Ishikawa (cell line): ENCODE measurements around the gene ZNF485.

Source experiments
- CEBPB ChIP-seq: IDR thresholded peaks from 2 replicates; pipeline ENCODE4 v1.6.1; 2012
- CREB1 ChIP-seq: IDR thresholded peaks from 2 replicates; pipeline ENCODE4 v1.6.1; 2012; ENCODE audit warnings: low read depth
- EGR1 ChIP-seq: IDR thresholded peaks from 2 replicates; pipeline ENCODE4 v1.6.1; 2012
- FOXM1 ChIP-seq: IDR thresholded peaks from 2 replicates; pipeline ENCODE4 v1.6.1; 2012; ENCODE audit warnings: low read depth, borderline replicate concordance
- RAD21 ChIP-seq: IDR thresholded peaks from 2 replicates; pipeline ENCODE4 v1.6.1; 2012; ENCODE audit warnings: low read depth
- TAF1 ChIP-seq: IDR thresholded peaks from 2 replicates; pipeline ENCODE4 v1.6.1; 2012; ENCODE audit warnings: low read depth, mild to moderate bottlenecking
- TCF12 ChIP-seq: IDR thresholded peaks from 2 replicates; pipeline ENCODE4 v1.6.1; 2012; ENCODE audit warnings: low read depth
- TEAD4 ChIP-seq: IDR thresholded peaks from 2 replicates; pipeline ENCODE4 v1.6.1; 2012
- YY1 ChIP-seq: IDR thresholded peaks from 2 replicates; pipeline ENCODE4 v1.6.1; 2012; ENCODE audit warnings: low read depth
- ZBTB7A ChIP-seq: IDR thresholded peaks from 2 replicates; pipeline ENCODE4 v1.6.1; 2012; ENCODE audit warnings: low read depth
- TF ChIP-seq, protein P1 (sequence below): IDR thresholded peaks from 2 replicates; pipeline ENCODE4 v1.6.1; 2012; ENCODE audit warnings: low read depth, mild to moderate bottlenecking
- TF ChIP-seq, protein P2 (sequence below): IDR thresholded peaks from 2 replicates; pipeline ENCODE4 v1.6.1; 2012
- TF ChIP-seq, protein P3 (sequence below): IDR thresholded peaks from 2 replicates; pipeline ENCODE4 v1.6.1; 2012

DNA sequence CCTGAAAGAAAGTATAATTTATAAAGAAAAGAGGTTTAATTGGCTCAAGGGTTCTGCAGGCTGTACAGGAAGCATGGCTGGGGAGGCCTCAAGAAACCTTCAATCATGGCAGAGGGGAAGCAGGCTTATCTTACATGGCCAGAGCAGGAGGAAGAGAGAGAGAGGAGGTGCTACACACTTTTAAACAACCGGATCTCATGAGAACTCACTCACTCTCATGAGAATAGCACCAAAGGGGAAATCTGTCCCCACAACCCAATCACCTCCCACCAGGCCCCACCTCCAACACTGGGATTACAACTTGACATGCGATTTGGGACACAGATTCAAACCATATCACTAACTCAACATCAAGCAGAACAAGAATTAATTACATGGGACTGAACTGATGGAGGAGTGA, 6.9 kb upstream of the ZNF485 start:
- TF ChIP-seq YY1 (no peak), ZBTB7A (no peak), RAD21 (no peak), TEAD4 (no peak), CEBPB (no peak), TAF1 (no peak), FOXM1 (no peak), CREB1 (no peak), TCF12 (no peak), EGR1 (no peak)
- TF ChIP-seq, protein P1, sequence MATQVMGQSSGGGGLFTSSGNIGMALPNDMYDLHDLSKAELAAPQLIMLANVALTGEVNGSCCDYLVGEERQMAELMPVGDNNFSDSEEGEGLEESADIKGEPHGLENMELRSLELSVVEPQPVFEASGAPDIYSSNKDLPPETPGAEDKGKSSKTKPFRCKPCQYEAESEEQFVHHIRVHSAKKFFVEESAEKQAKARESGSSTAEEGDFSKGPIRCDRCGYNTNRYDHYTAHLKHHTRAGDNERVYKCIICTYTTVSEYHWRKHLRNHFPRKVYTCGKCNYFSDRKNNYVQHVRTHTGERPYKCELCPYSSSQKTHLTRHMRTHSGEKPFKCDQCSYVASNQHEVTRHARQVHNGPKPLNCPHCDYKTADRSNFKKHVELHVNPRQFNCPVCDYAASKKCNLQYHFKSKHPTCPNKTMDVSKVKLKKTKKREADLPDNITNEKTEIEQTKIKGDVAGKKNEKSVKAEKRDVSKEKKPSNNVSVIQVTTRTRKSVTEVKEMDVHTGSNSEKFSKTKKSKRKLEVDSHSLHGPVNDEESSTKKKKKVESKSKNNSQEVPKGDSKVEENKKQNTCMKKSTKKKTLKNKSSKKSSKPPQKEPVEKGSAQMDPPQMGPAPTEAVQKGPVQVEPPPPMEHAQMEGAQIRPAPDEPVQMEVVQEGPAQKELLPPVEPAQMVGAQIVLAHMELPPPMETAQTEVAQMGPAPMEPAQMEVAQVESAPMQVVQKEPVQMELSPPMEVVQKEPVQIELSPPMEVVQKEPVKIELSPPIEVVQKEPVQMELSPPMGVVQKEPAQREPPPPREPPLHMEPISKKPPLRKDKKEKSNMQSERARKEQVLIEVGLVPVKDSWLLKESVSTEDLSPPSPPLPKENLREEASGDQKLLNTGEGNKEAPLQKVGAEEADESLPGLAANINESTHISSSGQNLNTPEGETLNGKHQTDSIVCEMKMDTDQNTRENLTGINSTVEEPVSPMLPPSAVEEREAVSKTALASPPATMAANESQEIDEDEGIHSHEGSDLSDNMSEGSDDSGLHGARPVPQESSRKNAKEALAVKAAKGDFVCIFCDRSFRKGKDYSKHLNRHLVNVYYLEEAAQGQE = no peak
- TF ChIP-seq, protein P2, sequence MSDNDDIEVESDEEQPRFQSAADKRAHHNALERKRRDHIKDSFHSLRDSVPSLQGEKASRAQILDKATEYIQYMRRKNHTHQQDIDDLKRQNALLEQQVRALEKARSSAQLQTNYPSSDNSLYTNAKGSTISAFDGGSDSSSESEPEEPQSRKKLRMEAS = no peak
- TF ChIP-seq, protein P3, sequence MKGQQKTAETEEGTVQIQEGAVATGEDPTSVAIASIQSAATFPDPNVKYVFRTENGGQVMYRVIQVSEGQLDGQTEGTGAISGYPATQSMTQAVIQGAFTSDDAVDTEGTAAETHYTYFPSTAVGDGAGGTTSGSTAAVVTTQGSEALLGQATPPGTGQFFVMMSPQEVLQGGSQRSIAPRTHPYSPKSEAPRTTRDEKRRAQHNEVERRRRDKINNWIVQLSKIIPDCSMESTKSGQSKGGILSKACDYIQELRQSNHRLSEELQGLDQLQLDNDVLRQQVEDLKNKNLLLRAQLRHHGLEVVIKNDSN = no peak
